WI38 (cell line): Measurements from ENCODE around the gene USP1.

Experiments used
- H3K4me3 ChIP-seq: 2 replicates; pipeline ENCODE4 v1.5.1; 2011; ENCODE audit warnings: low read depth, mild to moderate bottlenecking, control low read depth, low read length
- CTCF ChIP-seq: IDR thresholded peaks from 2 replicates; pipeline ENCODE4 v1.5.1; 2012; ENCODE audit warnings: low read depth, mild to moderate bottlenecking, control low read depth, low read length

Gene USP1

GRCh38 chr1:62492521-62492920 lies 55.7 kb downstream of the USP1 start:
- no peak overlapping the region for H3K4me3 ChIP-seq
- no peak for TF ChIP-seq CTCF

DNA sequence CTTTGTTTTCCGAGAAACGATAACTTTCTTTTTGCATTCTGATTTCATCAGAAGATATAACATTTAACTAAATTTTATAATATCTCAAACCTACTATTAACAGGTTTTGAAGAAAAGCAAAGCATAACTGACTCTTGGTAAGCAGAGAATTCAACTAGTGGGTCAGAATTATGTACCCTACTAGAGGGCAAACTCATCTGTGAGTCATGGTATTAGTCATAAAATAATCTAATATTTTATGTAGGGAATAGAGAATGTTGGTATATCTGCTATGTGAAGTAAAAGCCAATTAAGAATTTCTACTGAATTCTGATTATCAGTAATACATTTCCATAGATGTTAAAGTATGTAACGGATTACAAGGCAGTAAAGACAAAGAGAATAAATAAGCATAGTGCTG lies 56.8 kb downstream of the USP1 start:
- no peak overlapping the region for H3K4me3 ChIP-seq
- TF ChIP-seq CTCF: no peak

- TF ChIP-seq CTCF: no peak
- no peak overlapping the region for H3K4me3 ChIP-seq
Observed at GRCh38 chr1:62494137-62494536, 57.3 kb downstream of the USP1 start.

DNA sequence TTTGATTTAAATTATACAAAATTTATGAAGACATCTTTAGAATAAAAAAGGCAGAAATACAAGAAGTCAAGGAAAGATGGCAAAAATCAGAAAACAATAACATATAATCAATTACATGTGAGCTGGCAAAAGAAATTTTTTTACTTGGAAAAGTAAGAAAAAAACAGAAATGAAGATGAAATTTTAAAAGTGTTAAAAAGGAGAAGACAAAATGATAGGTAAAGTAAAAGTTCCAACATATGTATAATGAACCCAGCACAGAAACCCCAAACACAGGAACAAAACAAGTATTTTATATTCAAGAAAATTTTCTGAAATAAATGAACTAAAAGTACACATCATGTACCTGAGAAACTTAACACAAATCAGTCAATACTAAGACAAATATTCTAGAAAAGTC lies 63.4 kb downstream of the USP1 start:
- no peak overlapping the region for H3K4me3 ChIP-seq
- no peak for TF ChIP-seq CTCF
